OCI-LY3 (cell line): ENCODE measurements around the gene MRPL12.

Experiments used
- H2AFZ ChIP-seq: fragments of 200-600, 300-600 bp; shearing (Covaris generic); 2 replicates; pipeline ENCODE4 v1.6.0; 2014; ENCODE audit warnings: antibody characterized with exemption, low read depth, low read length
- H3K27ac ChIP-seq: fragments of 200-600, 300-600 bp; sonication (generic); 2 replicates; pipeline ENCODE4 v1.5.1; 2014; ENCODE audit warnings: mild to moderate bottlenecking, low read length, moderate library complexity, mixed read lengths
- H3K27me3 ChIP-seq: fragments of 200-600, 300-600 bp; sonication (generic); 2 replicates; pipeline ENCODE4 v1.6.1; 2014; ENCODE audit warnings: low read depth, low read length, mixed read lengths
- H3K36me3 ChIP-seq: fragments of 200-600, 300-600 bp; sonication (generic); replicated peaks from 2 replicates; pipeline ENCODE3; 2014; ENCODE audit warnings: low read depth, low read length, mixed read lengths
- H3K4me1 ChIP-seq: fragments of 300-600, 200-600 bp; sonication (generic); 2 replicates; pipeline ENCODE4 v1.6.1; 2014; ENCODE audit warnings: low read length, mixed read lengths
- H3K4me2 ChIP-seq: fragments of 200-600, 300-600 bp; sonication (generic); 2 replicates; pipeline ENCODE4 v1.6.1; 2014; ENCODE audit warnings: low read length, mixed read lengths
- H3K4me3 ChIP-seq: fragments of 300-600, 200-600 bp; sonication (generic); 2 replicates; pipeline ENCODE4 v1.5.1; 2014; ENCODE audit warnings: antibody characterized with exemption, mild to moderate bottlenecking, low read length, moderate library complexity
- H3K79me2 ChIP-seq: fragments of 300-600, 200-600 bp; shearing (Covaris generic); 2 replicates; pipeline ENCODE4 v1.6.1; 2014; ENCODE audit warnings: mild to moderate bottlenecking, low read length, mixed read lengths
- H3K9ac ChIP-seq: fragments of 300-600, 200-600 bp; shearing (Covaris generic); 2 replicates; pipeline ENCODE4 v1.6.0; 2014; ENCODE audit warnings: mild to moderate bottlenecking, low read length, moderate library complexity
- H3K9me3 ChIP-seq: fragments of 200-600, 300-600 bp; shearing (Covaris generic); 2 replicates; pipeline ENCODE4 v1.6.1; 2014; ENCODE audit warnings: low read length, mixed read lengths; ENCODE audit not compliant: insufficient read depth
- H4K20me1 ChIP-seq: fragments of 200-600, 300-600 bp; sonication (generic); 2 replicates; pipeline ENCODE4 v1.6.1; 2016; ENCODE audit warnings: low read length, mixed read lengths; ENCODE audit not compliant: insufficient read depth
- CTCF ChIP-seq: fragments of 200-600, 300-600 bp; sonication (generic); IDR thresholded peaks from 2 replicates; pipeline ENCODE4 v1.5.1; 2014; ENCODE audit warnings: antibody characterized with exemption, low read length, low read depth
- EZH2phosphoT487 ChIP-seq: fragments of 200-600 bp; shearing (Covaris generic); IDR thresholded peaks from 2 replicates; pipeline ENCODE4 v1.6.1; 2018; ENCODE audit warnings: antibody characterized with exemption, mixed run types, low read depth

Gene MRPL12

GRCh38 chr17:81741049-81741593 is 38.0 kb downstream of the MRPL12 start:
- Histone ChIP-seq H2AFZ (no peak overlapping the region), H3K4me3 (no peak overlapping the region), H3K36me3 (no peaks in the 10 kb centered on the region), H4K20me1 (no peaks in the 10 kb centered on the region), H3K27ac (no peak overlapping the region), H3K9ac (no peak overlapping the region), H3K4me2 (no peak overlapping the region), H3K79me2 (no peaks in the 10 kb centered on the region), H3K9me3 (no peaks in the 10 kb centered on the region), H3K4me1 (peaks cover 3% of the 10 kb centered on the region), H3K27me3 (no peaks in the 10 kb centered on the region)
- TF ChIP-seq EZH2phosphoT487 (no peak), CTCF (no peak)

GRCh38 chr17:81741594-81742452 is 38.7 kb downstream of the MRPL12 start:
- H3K4me3 ChIP-seq, result no peak overlapping the region

More at GRCh38 chr17:81741594-81742452, 38.7 kb downstream of the MRPL12 start:
- no peaks in the 10 kb centered on the region for H4K20me1 ChIP-seq
- H3K36me3 ChIP-seq, result no peaks in the 10 kb centered on the region
- no peak overlapping the region for H3K27ac ChIP-seq
- H3K4me2 ChIP-seq, result no peak overlapping the region
- H3K9me3 ChIP-seq, result no peaks in the 10 kb centered on the region
- H3K4me1 ChIP-seq, result no peaks in the 10 kb centered on the region
- H3K9ac ChIP-seq, result no peak overlapping the region
- H3K79me2 ChIP-seq, result no peaks in the 10 kb centered on the region
- H2AFZ ChIP-seq, result no peak overlapping the region
- TF ChIP-seq EZH2phosphoT487 (no peak), CTCF (no peak)
- no peaks in the 10 kb centered on the region for H3K27me3 ChIP-seq
